ENCODE measurements around the gene TXNDC17. TPM values are rescaled to one million over a fixed set of nuclear protein-coding genes. Genes with fewer than 3 reads are reported as not detected.
"Not testable (repeated sequence)": the region's sequence is repeated elsewhere in the genome, so short reads cannot be mapped to it uniquely, and the experiment has no call there.

The TXNDC17 gene
- total and polyA plus RNA-seq, 2 donors (not counting 1 experiment from before 2014, with no cell fraction given) = 87.5 to 243 TPM

DNA sequence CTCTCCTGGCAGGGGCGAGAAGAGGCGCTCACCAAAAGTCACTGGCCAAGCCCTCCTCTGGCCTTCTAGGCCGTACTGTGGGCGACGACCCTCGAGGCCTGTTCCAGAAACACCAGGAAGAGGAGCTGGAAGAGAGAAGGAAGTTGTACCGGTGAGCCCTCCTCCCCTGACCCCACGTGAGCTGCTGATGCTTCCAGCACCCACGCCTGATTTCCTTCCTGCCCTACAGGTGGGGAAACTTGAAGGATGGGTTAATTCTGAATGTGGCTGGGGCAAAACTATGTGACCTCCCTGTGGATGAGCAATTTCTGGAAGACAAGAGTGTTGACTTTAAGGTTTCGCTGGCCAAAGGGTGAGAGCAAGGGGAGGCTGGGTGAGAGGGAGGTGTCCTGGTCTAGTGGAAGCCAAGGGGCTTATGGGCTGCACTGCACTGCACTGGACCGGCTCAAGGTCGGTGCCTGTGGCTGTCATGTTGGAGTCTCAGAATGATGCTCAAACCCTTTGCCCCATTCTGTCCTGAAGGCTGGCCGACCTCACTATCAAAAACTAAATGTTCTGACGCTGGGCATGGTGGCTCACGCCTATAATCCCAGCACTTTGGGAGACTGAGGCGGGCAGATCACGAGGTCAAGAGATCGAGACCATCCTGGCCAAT lies 16.9 kb downstream of the TXNDC17 start:
- Histone ChIP-seq H3K36me3 (ENCODE audit: control insufficient read depth, insufficient read depth, low read length) (no peaks in the 10 kb centered on the region), H3K4me3 (replicated peaks in 1 of 4; ENCODE audit: control extremely low read depth in 1 of 4, insufficient read depth in 1 of 4, low read depth in 3 of 4, low read length in 4 of 4) (no peak overlapping the region), H3K79me2 (ENCODE audit: control insufficient read depth, insufficient read depth, low read length) (no peaks in the 10 kb centered on the region), H3K4me1 (ENCODE audit: control insufficient read depth, extremely low read depth, insufficient read depth, low read length) (no peaks in the 10 kb centered on the region), H3K27ac (ENCODE audit: insufficient read depth, low read length) (no peak overlapping the region), H3K9ac (ENCODE audit: insufficient read depth, low read length) (no peak overlapping the region), H3K4me2 (ENCODE audit: extremely low read depth, insufficient read depth, low read length) (no peak overlapping the region), H3K27me3 (ENCODE audit: control insufficient read depth, insufficient read depth, low read length) (peaks cover 22% of the 10 kb centered on the region), H4K20me1 (ENCODE audit: control insufficient read depth, extremely low read depth, insufficient read depth, low read length) (no peaks in the 10 kb centered on the region), H3K9me3 (ENCODE audit: control insufficient read depth, insufficient read depth, low read depth, low read length) (no peaks in the 10 kb centered on the region), H2AFZ (ENCODE audit: low read length) (no peak overlapping the region)
- no peak for TF ChIP-seq EZH2 (IDR thresholded peaks at IDR 0.05; ENCODE audit: low read length, missing control alignments)
- TF ChIP-seq, protein P1, sequence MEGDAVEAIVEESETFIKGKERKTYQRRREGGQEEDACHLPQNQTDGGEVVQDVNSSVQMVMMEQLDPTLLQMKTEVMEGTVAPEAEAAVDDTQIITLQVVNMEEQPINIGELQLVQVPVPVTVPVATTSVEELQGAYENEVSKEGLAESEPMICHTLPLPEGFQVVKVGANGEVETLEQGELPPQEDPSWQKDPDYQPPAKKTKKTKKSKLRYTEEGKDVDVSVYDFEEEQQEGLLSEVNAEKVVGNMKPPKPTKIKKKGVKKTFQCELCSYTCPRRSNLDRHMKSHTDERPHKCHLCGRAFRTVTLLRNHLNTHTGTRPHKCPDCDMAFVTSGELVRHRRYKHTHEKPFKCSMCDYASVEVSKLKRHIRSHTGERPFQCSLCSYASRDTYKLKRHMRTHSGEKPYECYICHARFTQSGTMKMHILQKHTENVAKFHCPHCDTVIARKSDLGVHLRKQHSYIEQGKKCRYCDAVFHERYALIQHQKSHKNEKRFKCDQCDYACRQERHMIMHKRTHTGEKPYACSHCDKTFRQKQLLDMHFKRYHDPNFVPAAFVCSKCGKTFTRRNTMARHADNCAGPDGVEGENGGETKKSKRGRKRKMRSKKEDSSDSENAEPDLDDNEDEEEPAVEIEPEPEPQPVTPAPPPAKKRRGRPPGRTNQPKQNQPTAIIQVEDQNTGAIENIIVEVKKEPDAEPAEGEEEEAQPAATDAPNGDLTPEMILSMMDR (conservative IDR thresholded peaks at IDR 0.05 in 1 of 2, IDR thresholded peaks at IDR 0.05 in 1 of 2; ENCODE audit: low read depth in 1 of 2, low read length in 2 of 2) = no peak
- no peak for DNase-seq (ENCODE audit: low read depth in 2 of 2)

DNA sequence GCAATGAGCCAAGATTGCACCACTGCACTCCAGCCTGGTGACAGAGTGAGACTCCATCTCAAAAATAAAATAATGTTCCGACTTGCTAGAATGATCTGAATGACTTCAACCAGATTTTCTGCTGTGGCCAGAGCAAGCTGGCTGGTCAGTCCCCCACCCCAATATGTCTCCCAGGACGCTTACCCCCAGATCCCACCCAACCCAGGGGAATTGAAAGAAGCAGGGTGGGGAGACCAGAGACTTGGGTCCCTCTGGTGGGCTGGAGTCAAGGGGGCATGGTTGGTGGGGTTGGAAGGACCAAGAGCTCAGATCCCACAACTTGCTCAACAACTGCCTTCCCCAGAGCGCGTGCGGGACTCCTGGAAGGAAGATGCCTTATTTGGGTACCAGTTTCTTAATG lies 17.6 kb downstream of the TXNDC17 start:
- H4K20me1 ChIP-seq (ENCODE audit: control insufficient read depth, extremely low read depth, insufficient read depth, low read length); H3K4me2 ChIP-seq (ENCODE audit: extremely low read depth, insufficient read depth, low read length); H3K4me1 ChIP-seq (ENCODE audit: control insufficient read depth, extremely low read depth, insufficient read depth, low read length); H3K36me3 ChIP-seq (ENCODE audit: control insufficient read depth, insufficient read depth, low read length); H3K27ac ChIP-seq (ENCODE audit: insufficient read depth, low read length); H3K9me3 ChIP-seq (ENCODE audit: control insufficient read depth, insufficient read depth, low read depth, low read length); DNase-seq (ENCODE audit: low read depth in 2 of 2); H3K79me2 ChIP-seq (ENCODE audit: control insufficient read depth, insufficient read depth, low read length); H3K4me3 ChIP-seq (replicated peaks in 1 of 4; ENCODE audit: control extremely low read depth in 1 of 4, insufficient read depth in 1 of 4, low read depth in 3 of 4, low read length in 4 of 4); H2AFZ ChIP-seq (ENCODE audit: low read length); H3K9ac ChIP-seq (ENCODE audit: insufficient read depth, low read length): not testable (repeated sequence)
- peaks cover 22% of the 10 kb centered on the region for H3K27me3 ChIP-seq (ENCODE audit: control insufficient read depth, insufficient read depth, low read length)

DNA sequence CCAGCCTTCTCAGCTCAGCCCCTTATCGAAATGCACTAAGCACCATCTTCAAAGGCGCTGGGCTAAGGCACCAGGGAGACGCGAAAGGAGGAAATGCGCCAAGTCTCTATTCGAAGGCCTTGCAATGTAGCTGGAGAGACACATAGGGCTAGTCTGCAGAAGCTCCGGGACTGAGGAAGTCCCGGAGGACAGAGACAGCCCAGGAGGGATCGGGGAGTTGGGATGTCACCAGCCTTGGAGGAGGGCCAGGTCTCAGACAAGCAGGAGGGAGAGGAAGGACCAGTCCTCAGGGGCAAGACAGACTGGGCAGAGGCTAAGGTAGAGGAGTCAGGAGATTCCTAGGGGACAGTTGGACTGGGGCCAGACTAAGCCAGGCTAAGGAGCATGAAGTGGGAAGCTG lies 19.2 kb downstream of the TXNDC17 start:
- Histone ChIP-seq H3K4me3 (replicated peaks in 1 of 4; ENCODE audit: control extremely low read depth in 1 of 4, insufficient read depth in 1 of 4, low read depth in 3 of 4, low read length in 4 of 4) (no peak overlapping the region), H3K9me3 (ENCODE audit: control insufficient read depth, insufficient read depth, low read depth, low read length) (no peaks in the 10 kb centered on the region), H4K20me1 (ENCODE audit: control insufficient read depth, extremely low read depth, insufficient read depth, low read length) (no peaks in the 10 kb centered on the region), H3K36me3 (ENCODE audit: control insufficient read depth, insufficient read depth, low read length) (no peaks in the 10 kb centered on the region), H3K27me3 (ENCODE audit: control insufficient read depth, insufficient read depth, low read length) (peaks cover 17% of the 10 kb centered on the region), H3K9ac (ENCODE audit: insufficient read depth, low read length) (no peak overlapping the region), H3K4me1 (ENCODE audit: control insufficient read depth, extremely low read depth, insufficient read depth, low read length) (no peaks in the 10 kb centered on the region), H2AFZ (ENCODE audit: low read length) (no peak overlapping the region), H3K27ac (ENCODE audit: insufficient read depth, low read length) (no peak overlapping the region), H3K79me2 (ENCODE audit: control insufficient read depth, insufficient read depth, low read length) (no peaks in the 10 kb centered on the region), H3K4me2 (ENCODE audit: extremely low read depth, insufficient read depth, low read length) (no peak overlapping the region)
- no peak for TF ChIP-seq EZH2 (IDR thresholded peaks at IDR 0.05; ENCODE audit: low read length, missing control alignments)
- TF ChIP-seq, protein P1 (conservative IDR thresholded peaks at IDR 0.05 in 1 of 2, IDR thresholded peaks at IDR 0.05 in 1 of 2; ENCODE audit: low read depth in 1 of 2, low read length in 2 of 2) = no peak
- DNase-seq (ENCODE audit: low read depth in 2 of 2) = no peak

All from fibroblast of lung (primary cell).